Stimulated activated memory B cell treated with anti-CD40 and anti-IgM and Interleukin-4, amounts not matched to agents 10 μg/mL and 1 μg/mL and 100 μg/mL, for 72 hours (primary cell): Measurements from ENCODE around the gene ABCG4.
"Not testable (repeated sequence)": the region's sequence is repeated elsewhere in the genome, so short reads cannot be mapped to it uniquely, and the experiment has no call there.

Experiments used
- ATAC-seq: fragments of 150-1000 bp; cut with Tn5 transposase; 2 replicates; pipeline ENCODE4 v1.10.0; 2021
- H3K27ac Mint-ChIP-seq: one replicate; pipeline ENCODE4 v1.8.0; 2022; ENCODE audit warnings: mild to moderate bottlenecking, mixed read lengths
- H3K27me3 Mint-ChIP-seq: one replicate; pipeline ENCODE4 v1.8.0; 2022; ENCODE audit warnings: mixed read lengths
- H3K36me3 Mint-ChIP-seq: one replicate; pipeline ENCODE4 v1.8.0; 2022; ENCODE audit warnings: mixed read lengths
- H3K4me1 Mint-ChIP-seq: one replicate; pipeline ENCODE4 v1.8.0; 2022; ENCODE audit warnings: mixed read lengths
- H3K4me3 Mint-ChIP-seq: one replicate; pipeline ENCODE4 v1.8.0; 2022; ENCODE audit warnings: mild to moderate bottlenecking, moderate library complexity, mixed read lengths
- H3K9me3 Mint-ChIP-seq: one replicate; pipeline ENCODE4 v1.8.0; 2022; ENCODE audit warnings: mixed read lengths

The ABCG4 gene

DNA sequence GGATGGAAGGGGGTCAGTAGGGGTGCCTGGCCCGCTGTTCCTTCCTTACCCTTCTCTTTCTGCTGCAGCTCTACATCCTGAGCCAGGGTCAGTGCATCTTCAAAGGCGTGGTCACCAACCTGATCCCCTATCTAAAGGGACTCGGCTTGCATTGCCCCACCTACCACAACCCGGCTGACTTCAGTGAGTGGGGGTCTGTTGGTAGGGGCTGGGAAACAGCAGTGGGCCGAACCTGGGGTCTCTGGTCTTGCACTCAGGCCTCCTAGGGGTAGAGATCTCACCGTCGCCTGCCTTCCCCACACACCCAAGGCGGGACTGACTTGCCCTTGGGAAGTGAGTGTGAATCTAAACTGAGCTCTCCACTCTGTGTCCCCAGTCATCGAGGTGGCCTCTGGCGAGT lies 7.6 kb downstream of the ABCG4 start:
- no peak for ATAC-seq
- no peak overlapping the region for H3K27ac Mint-ChIP-seq
- no peaks in the 10 kb centered on the region for H3K9me3 Mint-ChIP-seq
- H3K4me3 Mint-ChIP-seq = no peak overlapping the region
- peaks cover 54% of the 10 kb centered on the region for H3K27me3 Mint-ChIP-seq
- H3K36me3 Mint-ChIP-seq = no peaks in the 10 kb centered on the region
- peaks cover 7% of the 10 kb centered on the region for H3K4me1 Mint-ChIP-seq

- no peak overlapping the region for H3K4me3 Mint-ChIP-seq
- peaks cover 48% of the 10 kb centered on the region for H3K27me3 Mint-ChIP-seq
- no peaks in the 10 kb centered on the region for H3K9me3 Mint-ChIP-seq
- ATAC-seq = no peak
- H3K36me3 Mint-ChIP-seq = no peaks in the 10 kb centered on the region
- H3K27ac Mint-ChIP-seq = no peak overlapping the region
- H3K4me1 Mint-ChIP-seq = peaks cover 7% of the 10 kb centered on the region
Observed at GRCh38 chr11:119157063-119157462, 8.2 kb downstream of the ABCG4 start.

DNA sequence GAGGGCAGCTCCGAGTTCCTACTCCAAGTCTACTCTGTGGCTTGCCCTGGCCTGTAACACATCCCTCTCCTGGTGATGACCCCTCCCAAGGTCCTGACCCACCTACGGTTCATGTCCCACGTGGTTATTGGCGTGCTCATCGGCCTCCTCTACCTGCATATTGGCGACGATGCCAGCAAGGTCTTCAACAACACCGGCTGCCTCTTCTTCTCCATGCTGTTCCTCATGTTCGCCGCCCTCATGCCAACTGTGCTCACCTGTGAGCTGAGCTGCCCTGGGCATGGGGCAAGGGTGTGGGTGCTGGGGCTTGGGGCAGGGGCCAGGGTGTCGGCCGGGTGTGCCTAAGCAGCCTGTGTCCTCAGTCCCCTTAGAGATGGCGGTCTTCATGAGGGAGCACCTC lies 9.6 kb downstream of the ABCG4 start:
- no peak for ATAC-seq
- no peaks in the 10 kb centered on the region for H3K36me3 Mint-ChIP-seq
- H3K9me3 Mint-ChIP-seq = no peaks in the 10 kb centered on the region
- H3K27me3 Mint-ChIP-seq = peaks cover 34% of the 10 kb centered on the region
- peaks cover 7% of the 10 kb centered on the region for H3K4me1 Mint-ChIP-seq
- H3K27ac Mint-ChIP-seq = no peak overlapping the region
- H3K4me3 Mint-ChIP-seq = no peak overlapping the region

- Mint-ChIP-seq H3K27me3 (peaks cover 17% of the 10 kb centered on the region), H3K27ac (no peak overlapping the region), H3K4me1 (peaks cover 7% of the 10 kb centered on the region), H3K36me3 (no peaks in the 10 kb centered on the region), H3K4me3 (no peak overlapping the region), H3K9me3 (no peaks in the 10 kb centered on the region)
- ATAC-seq = no peak
Observed at GRCh38 chr11:119160151-119160550, 11.3 kb downstream of the ABCG4 start.

GRCh38 chr11:119161871-119162270 lies 13.0 kb downstream of the ABCG4 start:
- no peak overlapping the region for H3K27ac Mint-ChIP-seq
- no peak for ATAC-seq
- no peaks in the 10 kb centered on the region for H3K4me1 Mint-ChIP-seq
- no peaks in the 10 kb centered on the region for H3K36me3 Mint-ChIP-seq
- H3K9me3 Mint-ChIP-seq = no peaks in the 10 kb centered on the region
- no peak overlapping the region for H3K4me3 Mint-ChIP-seq
- no peaks in the 10 kb centered on the region for H3K27me3 Mint-ChIP-seq

DNA sequence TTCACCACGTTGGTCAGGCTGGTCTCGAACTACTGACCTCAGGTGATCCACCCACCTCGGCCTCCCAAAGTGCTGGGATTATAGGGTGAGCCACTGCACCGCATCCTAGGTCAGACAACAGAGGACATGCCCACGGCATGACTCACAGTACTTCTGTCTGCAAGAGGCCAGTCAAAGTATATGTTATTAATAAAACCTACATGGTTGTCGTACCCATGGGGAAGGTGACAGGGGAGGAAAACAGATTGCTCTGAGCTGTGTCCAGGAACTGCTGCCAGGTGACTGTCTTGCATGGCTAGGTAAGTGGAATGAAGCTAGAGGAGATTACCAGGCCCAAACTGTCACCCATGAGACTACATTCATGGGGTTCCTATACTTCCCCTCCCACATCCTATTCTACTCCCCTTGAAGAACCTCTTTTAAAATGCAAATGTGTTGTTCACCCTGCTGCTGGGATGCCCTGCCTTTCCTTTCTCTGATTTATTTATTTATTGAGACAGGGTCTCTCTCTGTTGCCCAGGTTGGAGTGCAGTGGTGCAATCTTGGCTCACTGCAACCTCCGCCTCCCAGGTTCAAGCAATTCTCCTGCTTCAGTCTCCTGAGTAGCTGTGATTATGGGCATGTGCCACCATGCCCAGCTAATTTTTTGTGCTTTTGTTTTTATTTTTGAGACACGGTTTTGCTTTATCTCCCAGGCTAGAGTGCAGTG lies 17.7 kb downstream of the ABCG4 start:
- Mint-ChIP-seq H3K36me3 (no peaks in the 10 kb centered on the region), H3K9me3 (no peaks in the 10 kb centered on the region), H3K4me3 (no peak overlapping the region), H3K27ac (no peak overlapping the region), H3K27me3 (no peaks in the 10 kb centered on the region), H3K4me1 (peaks cover 7% of the 10 kb centered on the region)
- ATAC-seq = no peak

DNA sequence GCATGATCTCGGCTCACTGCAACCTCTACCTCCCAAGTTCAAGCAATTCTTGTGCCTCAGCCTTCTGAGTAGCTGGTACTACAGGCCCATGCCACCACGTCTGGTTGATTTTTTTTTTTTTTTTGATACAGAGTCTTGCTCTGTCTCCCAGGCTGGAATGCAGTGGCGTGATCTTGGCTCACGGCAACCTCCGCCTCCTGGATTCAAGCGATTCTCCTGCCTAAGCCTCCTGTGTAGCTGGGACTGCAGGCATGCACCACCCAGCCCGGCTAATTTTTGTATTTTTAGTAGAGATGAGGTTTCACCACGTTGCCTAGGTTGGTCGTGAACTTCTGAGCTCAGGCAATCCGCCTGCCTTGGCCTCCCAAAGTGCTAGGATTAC lies 18.2 kb downstream of the ABCG4 start:
- H3K27ac Mint-ChIP-seq, H3K4me3 Mint-ChIP-seq, H3K36me3 Mint-ChIP-seq, H3K27me3 Mint-ChIP-seq, ATAC-seq, H3K9me3 Mint-ChIP-seq, H3K4me1 Mint-ChIP-seq: not testable (repeated sequence)

DNA sequence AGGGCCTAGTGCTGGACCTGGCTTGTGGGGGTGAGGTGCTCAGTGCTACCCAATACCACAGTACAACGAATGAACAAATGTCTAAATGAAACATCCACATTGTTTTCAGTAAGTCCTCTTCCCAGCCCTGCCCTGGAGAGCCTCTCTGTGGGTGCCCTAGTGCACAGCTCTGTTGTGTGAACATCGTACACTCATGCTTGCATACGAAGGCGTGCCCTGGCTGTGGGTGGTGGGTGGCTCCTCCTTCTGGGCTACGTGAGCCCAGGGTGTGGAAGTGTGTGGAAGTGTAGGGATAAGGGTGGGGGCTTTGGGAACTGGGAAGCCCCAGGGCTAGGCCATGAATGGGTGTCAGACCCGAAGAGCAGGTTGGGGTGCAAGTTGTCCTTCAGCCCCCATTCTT lies 19.1 kb downstream of the ABCG4 start:
- H3K27ac Mint-ChIP-seq = peak overlapping the region; percentile 91
- ATAC-seq = no peak
- H3K4me1 Mint-ChIP-seq = peaks cover 7% of the 10 kb centered on the region
- H3K27me3 Mint-ChIP-seq = no peaks in the 10 kb centered on the region
- no peaks in the 10 kb centered on the region for H3K36me3 Mint-ChIP-seq
- no peaks in the 10 kb centered on the region for H3K9me3 Mint-ChIP-seq
- peak overlapping the region; percentile 93 for H3K4me3 Mint-ChIP-seq

DNA sequence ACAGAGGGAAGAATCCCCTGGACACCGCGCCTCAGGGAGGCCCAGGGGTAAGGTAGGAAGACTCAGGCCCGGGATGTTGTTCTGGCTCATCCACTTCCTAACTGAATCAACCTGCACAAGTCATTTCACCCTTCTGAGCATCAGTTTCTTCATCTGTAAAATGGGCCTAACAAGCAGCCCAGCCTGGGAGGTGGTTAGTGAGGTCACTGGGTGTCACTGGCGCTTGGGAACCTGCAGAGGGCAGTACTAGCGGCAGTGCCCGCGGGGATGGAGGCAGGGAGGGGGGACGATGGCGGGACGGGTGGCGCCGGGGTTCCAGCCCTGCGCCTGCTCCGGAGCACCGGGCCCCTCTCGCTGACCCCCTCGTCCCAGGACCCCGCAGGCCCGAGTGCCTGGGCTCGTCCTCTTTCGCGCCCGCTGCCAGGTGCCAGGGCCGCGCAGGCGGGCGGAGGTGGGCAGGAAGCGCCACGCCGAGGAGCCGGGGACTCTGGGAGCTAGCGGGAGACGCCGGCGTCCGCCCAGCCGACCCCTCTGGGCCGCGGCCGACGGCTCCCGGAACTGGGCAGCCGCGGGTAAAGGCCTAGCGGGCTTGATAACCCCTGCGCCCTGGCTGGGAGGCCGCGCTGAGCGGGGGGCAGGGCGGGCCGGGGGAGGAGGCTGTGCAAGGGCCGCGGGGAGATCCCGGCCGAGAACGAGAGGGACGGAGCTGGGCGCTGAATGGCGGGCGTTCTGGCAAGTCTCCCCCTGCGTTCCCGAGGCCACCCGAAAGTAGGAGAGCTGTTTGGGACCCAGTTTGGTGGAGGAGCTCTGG lies 19.8 kb downstream of the ABCG4 start, which contains the start of gene NLRX1:
TSS of gene NLRX1 (plus strand) at position 255 of the 811 bp plus-strand sequence. CDS start 2,679 bp downstream, outside the sequence.
- Mint-ChIP-seq H3K36me3 (peaks cover under 1% of the 10 kb centered on the region), H3K27me3 (no peaks in the 10 kb centered on the region), H3K27ac (peak within 1 kb of the TSS; percentile 91), H3K4me3 (peak within 1 kb of the TSS; percentile 93), H3K9me3 (no peaks in the 10 kb centered on the region), H3K4me1 (peaks cover 7% of the 10 kb centered on the region)
- ATAC-seq = peak; percentile 94

DNA sequence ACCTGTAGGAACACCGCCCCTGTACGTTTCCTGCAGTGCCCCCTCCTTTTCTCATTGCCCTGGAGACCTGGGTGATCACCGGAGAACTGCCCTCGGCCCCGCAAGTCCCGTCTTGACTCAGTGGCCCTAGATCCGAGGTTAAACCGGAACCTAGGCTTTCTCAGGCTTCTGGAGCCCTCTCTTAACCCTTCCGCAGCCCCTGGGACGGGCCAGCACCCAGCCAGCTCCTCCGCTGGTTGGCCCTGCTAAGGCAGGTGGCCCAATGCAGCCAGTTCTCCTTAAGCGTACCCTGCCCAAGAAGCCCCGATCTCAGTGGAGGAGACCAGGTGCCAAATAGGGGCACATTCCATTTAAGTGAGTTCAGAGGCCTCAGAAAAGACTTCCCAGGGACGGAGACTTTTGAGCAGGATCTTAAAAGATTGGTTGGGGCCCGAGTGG lies 20.4 kb downstream of the ABCG4 start:
- Mint-ChIP-seq H3K4me3 (peak overlapping the region; percentile 93), H3K4me1 (peaks cover 7% of the 10 kb centered on the region), H3K27me3 (no peaks in the 10 kb centered on the region), H3K36me3 (peaks cover 6% of the 10 kb centered on the region), H3K27ac (peak overlapping the region; percentile 91), H3K9me3 (no peaks in the 10 kb centered on the region)
- ATAC-seq = peak; percentile 70

- Mint-ChIP-seq H3K9me3 (no peaks in the 10 kb centered on the region), H3K4me3 (no peak overlapping the region), H3K27ac (no peak overlapping the region), H3K27me3 (no peaks in the 10 kb centered on the region), H3K36me3 (peaks cover 12% of the 10 kb centered on the region), H3K4me1 (peaks cover 7% of the 10 kb centered on the region)
- ATAC-seq = no peak
Observed at GRCh38 chr11:119172513-119172912, 23.7 kb downstream of the ABCG4 start.

- peaks cover 11% of the 10 kb centered on the region for H3K4me1 Mint-ChIP-seq
- H3K4me3 Mint-ChIP-seq = no peak overlapping the region
- H3K27me3 Mint-ChIP-seq = no peaks in the 10 kb centered on the region
- ATAC-seq = no peak
- H3K9me3 Mint-ChIP-seq = no peaks in the 10 kb centered on the region
- no peak overlapping the region for H3K27ac Mint-ChIP-seq
- H3K36me3 Mint-ChIP-seq = peaks cover 16% of the 10 kb centered on the region
Observed at GRCh38 chr11:119173453-119173852, 24.6 kb downstream of the ABCG4 start.

DNA sequence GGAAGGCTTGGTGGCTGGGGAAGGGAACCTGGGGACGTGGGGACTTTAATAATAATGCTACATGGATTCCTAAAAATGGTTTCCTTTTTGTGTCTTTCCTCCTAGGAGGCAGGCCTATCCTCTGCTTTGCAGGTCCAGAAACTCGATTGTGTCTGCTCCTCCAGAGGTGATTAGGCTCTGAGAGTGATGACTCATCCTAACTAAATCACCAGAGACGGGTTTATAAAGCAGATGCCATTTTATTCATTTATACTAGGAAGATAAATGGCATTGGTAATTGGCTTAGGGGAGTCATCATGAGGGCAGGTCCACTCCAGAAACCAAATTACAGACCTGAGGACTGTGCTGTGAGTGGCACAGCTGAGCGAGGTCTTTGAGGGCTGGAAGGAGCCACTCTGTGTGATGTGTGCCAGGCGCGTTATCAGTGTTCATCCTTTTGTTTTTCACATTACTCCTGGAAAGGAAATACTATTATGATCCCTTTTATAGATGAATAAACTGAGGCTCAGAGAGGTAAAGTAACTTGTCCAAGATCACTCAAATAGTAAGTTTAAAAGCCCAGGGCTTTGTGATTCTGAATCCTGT lies 26.7 kb downstream of the ABCG4 start:
- Mint-ChIP-seq H3K4me3 (no peak overlapping the region), H3K27me3 (no peaks in the 10 kb centered on the region), H3K9me3 (no peaks in the 10 kb centered on the region), H3K27ac (no peak overlapping the region), H3K4me1 (peaks cover 6% of the 10 kb centered on the region), H3K36me3 (peaks cover 31% of the 10 kb centered on the region)
- ATAC-seq = no peak

- no peak for ATAC-seq
- no peak overlapping the region for H3K27ac Mint-ChIP-seq
- H3K4me1 Mint-ChIP-seq = peaks cover 6% of the 10 kb centered on the region
- H3K36me3 Mint-ChIP-seq = peaks cover 44% of the 10 kb centered on the region
- no peaks in the 10 kb centered on the region for H3K27me3 Mint-ChIP-seq
- no peak overlapping the region for H3K4me3 Mint-ChIP-seq
- no peaks in the 10 kb centered on the region for H3K9me3 Mint-ChIP-seq
Observed at GRCh38 chr11:119178166-119178680, 29.4 kb downstream of the ABCG4 start.

DNA sequence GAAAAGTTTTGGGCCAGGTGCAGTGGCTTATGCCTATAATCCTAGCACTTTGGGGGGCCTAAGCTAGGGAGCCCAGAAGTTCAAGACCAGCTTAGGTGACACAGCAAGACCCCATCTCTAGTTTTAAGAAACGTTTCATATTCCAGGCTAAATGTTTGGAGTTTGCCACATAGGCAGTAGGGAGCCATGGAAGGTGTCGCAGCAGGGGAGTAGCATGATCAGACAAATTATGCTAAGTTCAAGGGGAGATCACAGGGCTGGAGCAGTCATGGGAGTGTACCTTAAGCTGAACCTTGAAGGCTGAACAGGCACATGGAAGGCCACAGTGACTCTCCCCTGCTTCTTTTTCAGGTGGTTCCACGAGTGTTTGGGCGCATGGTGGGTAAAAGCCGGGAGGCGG lies 30.5 kb downstream of the ABCG4 start:
- H3K36me3 Mint-ChIP-seq = peaks cover 47% of the 10 kb centered on the region
- ATAC-seq = no peak
- H3K4me1 Mint-ChIP-seq = peaks cover 13% of the 10 kb centered on the region
- H3K27ac Mint-ChIP-seq = no peak overlapping the region
- H3K27me3 Mint-ChIP-seq = no peaks in the 10 kb centered on the region
- H3K4me3 Mint-ChIP-seq = no peak overlapping the region
- no peaks in the 10 kb centered on the region for H3K9me3 Mint-ChIP-seq
